GM19463 (cell line): ENCODE measurements around the gene CAPN14.

ENCODE experiments used
- ATAC-seq: cut with Tn5 transposase; IDR thresholded peaks from one replicate; pipeline ENCODE4 v1.9.1; 2021; ENCODE audit warnings: mild to moderate bottlenecking, moderate library complexity; ENCODE audit not compliant: unreplicated experiment

The CAPN14 gene

GRCh38 chr2:31217465-31218200 lies at the start of gene CAPN14:
TSS of gene CAPN14 (minus strand) at chr2:31217515. CDS start at chr2:31205447, 12,068 bp downstream.
- ATAC-seq: no peak

DNA sequence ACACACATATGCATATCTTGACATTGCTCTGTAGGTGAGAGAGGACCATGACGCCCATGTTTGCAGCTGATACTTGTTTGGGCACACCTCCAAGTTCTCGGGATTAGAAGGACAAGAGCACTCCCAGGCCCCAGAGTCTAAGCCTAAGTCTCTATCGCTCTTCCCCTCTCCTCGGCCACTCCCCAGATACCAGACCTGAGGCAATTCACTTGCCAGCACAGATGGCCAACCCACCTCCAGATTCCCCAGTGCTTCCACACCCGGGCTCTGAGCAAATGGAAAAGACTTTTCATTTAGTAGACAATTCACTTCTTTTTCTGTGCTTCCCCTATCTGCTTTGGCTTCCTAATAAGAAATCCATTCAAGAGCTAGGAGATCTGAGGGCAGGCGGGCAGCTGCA lies 49.5 kb upstream of the CAPN14 start:
- no peak for ATAC-seq

- ATAC-seq: no peak
These were observed 47.9 kb upstream of the CAPN14 start for GRCh38 chr2:31265234-31265633.

DNA sequence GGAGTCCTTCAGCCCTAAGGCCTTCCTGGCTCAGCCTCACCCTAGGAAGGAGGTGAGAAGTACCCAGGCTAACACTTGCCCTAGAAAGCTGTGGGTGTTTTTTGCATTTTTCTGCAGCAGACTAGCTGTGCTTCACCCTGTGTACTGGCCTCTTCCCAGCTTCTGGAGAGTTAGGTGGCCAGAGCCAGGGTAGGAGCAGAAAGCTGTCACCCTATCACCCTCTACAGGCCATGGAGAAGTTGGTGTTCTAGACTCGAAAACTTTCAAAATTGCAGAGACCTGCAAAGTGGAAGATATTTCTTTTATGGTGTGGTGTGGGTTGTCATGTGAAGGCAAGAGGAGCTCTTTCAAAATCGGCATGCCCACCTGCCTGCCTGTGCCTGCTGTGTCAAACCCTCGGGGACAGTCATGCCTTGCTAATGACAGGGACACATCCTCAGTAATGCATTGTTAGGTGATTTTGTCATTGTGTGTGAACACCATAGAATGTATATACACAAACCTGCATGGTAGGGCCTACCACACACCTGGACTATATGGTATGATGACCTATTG lies 46.4 kb upstream of the CAPN14 start:
- ATAC-seq: no peak

DNA sequence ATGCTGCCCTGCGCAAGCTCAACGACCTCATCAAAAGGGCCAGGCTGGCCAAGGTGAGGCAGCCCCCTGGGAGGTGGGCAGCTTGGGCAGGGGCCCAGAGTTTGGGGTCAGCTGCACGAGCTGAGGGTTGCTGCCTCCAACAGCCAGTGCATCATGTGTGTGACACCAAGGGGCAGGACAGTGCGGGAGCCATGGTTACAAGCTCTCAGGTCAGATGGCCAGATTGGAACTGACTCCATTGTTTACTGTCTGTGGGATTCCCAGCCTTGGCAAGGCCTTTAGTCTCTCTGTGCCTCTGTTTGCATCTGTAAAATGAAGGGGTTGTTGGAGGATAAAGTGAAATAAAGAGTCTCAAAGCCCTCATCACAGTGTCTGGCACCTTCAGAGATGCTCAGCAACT lies 43.6 kb upstream of the CAPN14 start:
- ATAC-seq: no peak

DNA sequence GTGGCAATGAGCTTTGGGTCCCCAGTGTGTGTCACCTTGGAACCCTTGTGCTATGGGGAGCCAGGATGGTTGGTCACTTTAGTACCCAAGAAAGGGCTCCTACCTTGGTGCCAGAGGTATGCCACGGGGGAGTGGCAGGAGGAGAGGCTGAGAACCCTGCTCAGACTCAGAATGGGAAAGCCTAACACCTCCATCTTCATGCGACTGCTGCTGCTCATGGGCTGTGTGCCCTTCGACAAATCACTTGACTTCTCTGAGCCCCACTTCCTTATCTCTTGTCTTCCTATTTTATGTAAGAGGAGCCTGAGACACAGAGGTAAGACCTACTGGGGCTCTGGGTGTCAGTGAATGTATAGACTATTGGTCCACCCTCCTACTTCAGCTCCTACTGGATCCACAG lies 41.8 kb upstream of the CAPN14 start:
- no peak for ATAC-seq

GRCh38 chr2:31258351-31258750 lies 41.0 kb upstream of the CAPN14 start:
- ATAC-seq: peak; percentile 39

GRCh38 chr2:31256611-31257382 lies 39.5 kb upstream of the CAPN14 start:
- no peak for ATAC-seq

DNA sequence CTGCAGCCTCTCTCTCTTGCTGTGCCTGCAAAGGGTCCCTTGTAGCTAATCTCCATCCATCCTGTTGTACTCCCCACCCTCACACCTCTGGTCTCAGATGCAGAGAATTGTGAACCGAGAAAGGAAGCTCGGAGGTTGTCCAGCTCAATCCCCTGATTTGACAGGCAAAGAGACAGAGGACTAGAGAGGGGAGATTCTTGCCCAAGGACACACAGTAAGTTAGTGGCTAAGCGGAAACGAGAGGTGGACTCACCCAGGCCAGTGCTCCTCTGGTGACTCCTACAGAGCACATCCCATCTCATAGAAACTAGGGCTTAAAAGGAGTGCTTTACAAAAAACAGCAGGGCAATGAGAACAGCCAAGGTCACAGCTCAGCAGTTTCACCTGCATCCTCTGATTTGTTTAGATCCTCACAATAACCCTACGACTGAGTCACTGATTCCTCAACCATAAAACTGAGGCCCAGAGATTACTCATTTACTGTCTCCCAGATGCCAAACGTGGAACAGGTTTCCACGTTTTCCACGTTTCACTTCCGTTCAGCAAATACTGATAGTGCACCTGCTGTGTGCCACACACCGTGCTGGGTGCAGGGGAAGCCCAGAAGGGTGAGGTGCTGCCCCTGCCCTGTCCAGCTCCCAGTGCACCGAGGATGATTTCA lies 38.7 kb upstream of the CAPN14 start:
- ATAC-seq: peak; percentile 66

DNA sequence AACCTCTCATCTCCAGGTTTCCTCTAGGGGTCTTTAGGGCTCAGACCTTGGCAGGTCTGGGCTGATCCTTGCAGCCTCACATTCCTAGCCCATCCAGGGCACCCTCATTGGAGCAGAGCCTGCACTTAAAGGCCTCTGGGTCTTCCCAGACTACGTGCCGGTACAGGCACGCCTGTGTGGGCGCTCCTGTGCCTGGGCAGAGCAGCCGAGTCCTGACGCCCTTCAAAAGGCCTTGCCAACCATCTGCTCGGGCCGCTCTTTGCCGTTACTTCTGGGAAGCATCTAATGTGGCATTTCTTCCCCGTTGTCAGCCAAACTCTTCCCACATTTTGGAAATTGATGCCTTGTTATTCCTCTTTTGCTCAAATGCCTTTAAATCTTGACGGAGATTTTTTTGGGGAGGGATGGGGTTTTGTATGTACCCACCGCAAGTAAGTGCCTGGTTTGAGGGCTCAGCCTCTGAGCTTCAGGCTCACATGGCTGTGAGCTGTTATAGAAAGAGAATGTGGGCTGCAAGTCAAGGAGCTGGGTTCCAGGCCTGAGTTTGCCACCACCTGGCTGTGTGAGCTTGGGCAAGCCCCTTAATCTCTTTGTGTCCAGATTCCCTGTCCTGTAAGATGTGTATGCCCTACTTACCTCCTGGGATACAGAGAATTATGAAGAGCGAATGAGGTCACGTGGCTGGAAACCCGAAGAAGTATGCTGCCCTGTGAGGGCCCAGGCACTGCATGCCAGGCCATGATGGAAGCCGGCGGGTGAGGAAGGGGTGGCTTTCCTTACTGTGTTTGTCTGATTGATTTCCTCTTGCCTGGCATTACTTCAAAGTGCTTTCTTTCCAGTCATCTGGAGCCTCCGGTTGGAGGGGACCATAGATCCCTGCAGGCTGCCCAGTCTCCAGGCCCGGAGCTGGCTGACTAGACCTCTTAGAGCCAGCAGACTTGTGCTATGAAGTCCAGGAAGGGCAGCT lies 37.2 kb upstream of the CAPN14 start:
- ATAC-seq: no peak

GRCh38 chr2:31253356-31254131 lies 36.2 kb upstream of the CAPN14 start:
- ATAC-seq: no peak

DNA sequence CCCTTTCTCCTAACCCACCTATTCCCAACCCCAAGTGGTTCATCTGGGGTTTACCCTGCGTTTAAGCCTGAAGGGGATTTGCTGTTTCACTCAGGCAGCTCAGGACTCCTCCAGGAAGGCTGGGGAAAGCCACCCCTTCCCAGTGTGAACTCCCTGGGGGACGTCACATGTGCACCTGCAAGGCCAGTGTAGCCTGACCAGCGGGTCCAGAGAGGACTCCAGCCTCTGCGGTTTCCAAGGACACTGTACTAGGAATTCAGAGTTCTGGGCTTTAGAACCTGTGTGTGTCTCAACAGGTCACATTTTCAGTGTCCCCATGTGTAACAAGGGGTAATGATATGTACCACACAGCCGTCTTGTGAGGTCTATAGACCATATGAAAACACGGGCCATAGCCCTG lies 34.5 kb upstream of the CAPN14 start:
- ATAC-seq: no peak

GRCh38 chr2:31251018-31251417 lies 33.7 kb upstream of the CAPN14 start:
- ATAC-seq: no peak

- no peak for ATAC-seq
These were observed 31.8 kb upstream of the CAPN14 start for GRCh38 chr2:31249009-31249690.

DNA sequence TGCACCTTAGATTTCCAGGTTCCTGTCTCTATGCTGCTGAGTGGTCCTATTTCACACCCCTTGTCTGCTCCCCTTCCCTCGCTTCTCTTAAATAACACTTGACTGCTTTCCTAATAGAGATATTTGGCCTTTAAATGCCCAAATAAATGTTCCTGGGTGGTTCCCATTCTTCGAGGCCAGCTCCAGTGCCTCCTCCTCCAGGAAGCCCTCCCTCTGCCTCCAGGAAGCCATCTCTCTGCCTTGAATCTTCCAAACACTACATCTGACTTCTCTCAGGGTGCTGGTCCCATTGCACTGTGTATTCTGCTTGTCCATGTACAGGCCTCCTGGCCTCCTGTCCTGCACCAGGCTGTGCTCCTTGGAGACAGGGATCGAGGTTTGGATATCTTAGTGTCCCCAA lies 30.8 kb upstream of the CAPN14 start:
- ATAC-seq: no peak

DNA sequence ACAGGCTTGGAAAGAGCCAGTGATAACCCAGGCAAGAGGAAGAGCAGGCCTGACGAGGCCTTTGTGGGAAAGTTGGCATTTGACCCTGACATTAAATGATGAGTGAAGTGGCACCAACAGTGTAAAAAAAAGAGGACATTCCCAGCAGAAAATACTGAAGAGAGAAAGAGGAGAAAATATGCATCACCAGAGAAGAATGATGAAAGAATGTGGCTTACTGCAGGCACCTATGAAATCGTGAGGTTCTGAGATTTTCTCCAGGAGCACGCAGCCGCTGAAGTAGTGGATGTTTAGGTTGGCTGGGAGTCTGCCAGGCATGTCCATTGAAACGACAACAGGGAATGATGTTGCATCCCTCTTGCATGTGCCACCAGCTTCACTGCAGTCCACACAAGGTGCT lies 30.4 kb upstream of the CAPN14 start:
- ATAC-seq: no peak

GRCh38 chr2:31246184-31246852 lies 29.0 kb upstream of the CAPN14 start:
- no peak for ATAC-seq

GRCh38 chr2:31244101-31244500 lies 26.8 kb upstream of the CAPN14 start:
- ATAC-seq: no peak

DNA sequence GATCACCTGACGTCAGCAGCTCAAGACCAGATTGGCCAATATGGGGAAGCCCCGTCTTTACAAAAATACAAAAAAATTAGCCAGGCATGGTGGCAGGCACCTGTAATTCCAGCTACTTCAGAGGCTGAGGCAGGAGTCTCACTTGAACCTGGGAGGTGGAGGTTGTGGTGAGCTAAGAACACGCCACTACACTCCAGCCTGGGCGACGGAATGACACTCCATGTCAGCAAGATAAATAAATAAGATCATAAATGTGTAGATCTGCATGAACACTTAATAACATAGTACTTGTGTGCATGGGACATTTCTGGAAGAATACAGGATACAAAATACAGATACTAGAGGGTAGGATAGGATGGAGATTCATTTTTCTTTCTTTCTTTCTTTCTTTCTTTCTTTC lies 25.7 kb upstream of the CAPN14 start:
- no peak for ATAC-seq
